ENCODE data around the gene PDE11A. TPM values are rescaled to one million over a fixed set of nuclear protein-coding genes. Genes with fewer than 3 reads are reported as not detected.

Gene PDE11A
- total and polyA plus RNA-seq, 4 experiments from 2014 or later: not detected

- DNase-seq: no peak
Measured at GRCh38 chr2:177721818-177722567, 350.6 kb downstream of the PDE11A start.

GRCh38 chr2:177721087-177721486 lies 351.5 kb downstream of the PDE11A start:
- Mint-ChIP-seq H3K27ac (no peak overlapping the region), H3K27me3 (peaks cover 3 to 7% of the 10 kb centered on the region in 2 donors), H3K4me1 (no peaks in the 10 kb centered on the region), H3K9me3 (no peaks in the 10 kb centered on the region), H3K36me3 (no peaks in the 10 kb centered on the region), H3K4me3 (no peak overlapping the region)
- Histone ChIP-seq H3K27ac (ENCODE audit: low read depth, low read length) (no peak overlapping the region), H3K36me3 (ENCODE audit: insufficient read depth, low read length) (no peaks in the 10 kb centered on the region), H3K4me3 (ENCODE audit: low read length in 2 of 2) (no peak overlapping the region), H3K27me3 (ENCODE audit: insufficient read depth, low read length) (no peaks in the 10 kb centered on the region), H3K4me1 (ENCODE audit: insufficient read depth, low read length) (no peaks in the 10 kb centered on the region), H3K9me3 (ENCODE audit: control insufficient read depth in 1 of 2, low read length in 2 of 2) (no peaks in the 10 kb centered on the region)
- ChIA-PET CTCF (ENCODE audit: partially characterized antibody) (interaction anchor here (0.9 to 1.2 kb wide), 2 partner anchors 387 to 556 kb away, joined by 3 read pairs; no protein-coding TSS in a partner anchor), POLR2A (ENCODE audit: partially characterized antibody) (no interaction called here)
- DNase-seq: no peak
- intact Hi-C loops (cut with micrococcal nuclease): no loop called here

More at GRCh38 chr2:177721818-177722567, 350.6 kb downstream of the PDE11A start:
- H3K27ac Mint-ChIP-seq: no peak overlapping the region
- no peaks in the 10 kb centered on the region for H3K36me3 Mint-ChIP-seq
- intact Hi-C loops (cut with micrococcal nuclease): no loop called here
- H3K27me3 ChIP-seq (ENCODE audit: insufficient read depth, low read length): no peaks in the 10 kb centered on the region
- no peak overlapping the region for H3K4me3 Mint-ChIP-seq
- no peaks in the 10 kb centered on the region for H3K9me3 Mint-ChIP-seq
- CTCF ChIA-PET (ENCODE audit: partially characterized antibody): interaction anchor here (0.9 to 1.2 kb wide), 2 partner anchors 388 to 557 kb away, joined by 3 read pairs; no protein-coding TSS in a partner anchor
- no peak overlapping the region for H3K4me3 ChIP-seq (ENCODE audit: low read length in 2 of 2)
- H3K4me1 Mint-ChIP-seq: no peaks in the 10 kb centered on the region
- no peaks in the 10 kb centered on the region for H3K36me3 ChIP-seq (ENCODE audit: insufficient read depth, low read length)
- POLR2A ChIA-PET (ENCODE audit: partially characterized antibody): no interaction called here
- no peaks in the 10 kb centered on the region for H3K4me1 ChIP-seq (ENCODE audit: insufficient read depth, low read length)
- no peak overlapping the region for H3K27ac ChIP-seq (ENCODE audit: low read depth, low read length)
- H3K9me3 ChIP-seq (ENCODE audit: control insufficient read depth in 1 of 2, low read length in 2 of 2): no peaks in the 10 kb centered on the region
- H3K27me3 Mint-ChIP-seq: peaks cover 9 to 14% of the 10 kb centered on the region in 2 donors

DNA sequence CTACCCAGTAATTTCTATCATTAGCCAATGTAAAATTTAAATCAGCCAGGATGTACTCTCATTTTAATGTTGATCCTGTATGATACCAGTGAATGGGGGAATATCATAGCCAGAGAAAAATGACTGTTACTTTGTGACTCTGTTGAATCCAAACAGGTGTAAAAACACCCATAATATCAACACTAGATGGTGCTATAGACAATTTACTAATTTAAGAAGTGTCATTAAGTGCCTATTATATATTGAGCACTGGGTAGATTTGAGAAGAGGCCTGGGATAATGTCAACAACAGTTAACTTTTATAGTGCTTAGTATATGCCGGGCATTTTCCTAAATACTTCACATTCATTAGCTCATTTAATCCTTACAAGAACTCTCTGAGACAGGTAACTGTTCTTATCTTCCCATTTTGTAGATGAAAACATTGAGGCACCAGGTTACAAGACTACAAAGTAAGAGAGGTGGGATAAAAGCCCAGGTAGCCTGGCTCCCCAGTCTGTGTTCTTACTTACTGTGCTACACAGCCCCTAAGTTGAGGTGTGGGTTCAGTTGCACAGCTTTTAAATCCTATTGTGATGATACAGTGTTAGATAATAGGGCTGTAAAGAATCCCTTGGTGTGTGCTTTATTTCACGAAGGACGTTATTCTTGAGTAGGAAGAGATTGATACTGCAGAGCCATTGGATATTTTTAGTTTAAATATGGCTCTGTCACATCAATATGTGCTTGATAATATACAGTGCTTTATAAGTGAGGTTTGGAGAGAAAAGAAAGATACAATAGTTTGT lies 354.6 kb downstream of the PDE11A start:
- Mint-ChIP-seq H3K4me3 (no peak overlapping the region), H3K36me3 (no peaks in the 10 kb centered on the region), H3K9me3 (no peaks in the 10 kb centered on the region), H3K27ac (no peak overlapping the region), H3K27me3 (peaks cover 0 to 2% of the 10 kb centered on the region in 2 donors), H3K4me1 (no peaks in the 10 kb centered on the region)
- CTCF ChIA-PET (ENCODE audit: partially characterized antibody): interaction anchor here (1.4 kb wide), 1 partner anchor 45 kb away, joined by 3 read pairs; no protein-coding TSS in a partner anchor
- H3K27ac ChIP-seq (ENCODE audit: low read depth, low read length): no peak overlapping the region
- no peak overlapping the region for H3K4me3 ChIP-seq (ENCODE audit: low read length in 2 of 2)
- intact Hi-C loops (cut with micrococcal nuclease): no loop called here
- H3K36me3 ChIP-seq (ENCODE audit: insufficient read depth, low read length): no peaks in the 10 kb centered on the region
- no peaks in the 10 kb centered on the region for H3K9me3 ChIP-seq (ENCODE audit: control insufficient read depth in 1 of 2, low read length in 2 of 2)
- DNase-seq: no peak
- H3K4me1 ChIP-seq (ENCODE audit: insufficient read depth, low read length): no peaks in the 10 kb centered on the region
- H3K27me3 ChIP-seq (ENCODE audit: insufficient read depth, low read length): no peaks in the 10 kb centered on the region
- POLR2A ChIA-PET (ENCODE audit: partially characterized antibody): no interaction called here

DNA sequence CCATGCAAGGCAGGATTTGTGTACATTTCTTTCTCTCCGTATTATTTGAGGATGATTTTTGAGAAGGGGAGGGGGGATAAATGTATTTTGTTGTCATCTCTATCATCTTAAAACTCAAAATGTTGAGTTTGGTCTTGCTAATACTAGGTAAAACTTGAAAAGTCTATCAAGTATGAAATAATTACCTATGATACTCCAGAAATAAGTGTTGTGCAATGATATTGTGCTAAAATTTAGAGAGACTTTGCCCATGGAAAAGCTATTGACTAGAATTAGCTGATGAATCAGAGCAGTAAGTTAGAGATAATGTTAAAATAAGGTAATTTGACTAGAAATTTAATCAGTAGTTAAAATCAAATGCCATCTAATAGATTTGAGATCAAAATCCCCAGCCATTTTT lies 356.1 kb downstream of the PDE11A start:
- intact Hi-C loops (cut with micrococcal nuclease): no loop called here
- no peaks in the 10 kb centered on the region for H3K36me3 Mint-ChIP-seq
- H3K4me1 Mint-ChIP-seq: no peaks in the 10 kb centered on the region
- Histone ChIP-seq H3K9me3 (ENCODE audit: control insufficient read depth in 1 of 2, low read length in 2 of 2) (no peaks in the 10 kb centered on the region), H3K36me3 (ENCODE audit: insufficient read depth, low read length) (no peaks in the 10 kb centered on the region), H3K4me1 (ENCODE audit: insufficient read depth, low read length) (no peaks in the 10 kb centered on the region), H3K4me3 (ENCODE audit: low read length in 2 of 2) (no peak overlapping the region), H3K27me3 (ENCODE audit: insufficient read depth, low read length) (no peaks in the 10 kb centered on the region), H3K27ac (ENCODE audit: low read depth, low read length) (no peak overlapping the region)
- H3K4me3 Mint-ChIP-seq: no peak overlapping the region
- H3K27me3 Mint-ChIP-seq: peaks cover 0 to 2% of the 10 kb centered on the region in 2 donors
- ChIA-PET POLR2A (ENCODE audit: partially characterized antibody) (no interaction called here), CTCF (ENCODE audit: partially characterized antibody) (interaction anchor here (1.3 to 1.4 kb wide), 2 partner anchors 9 to 46 kb away, joined by 3 read pairs; no protein-coding TSS in a partner anchor)
- H3K9me3 Mint-ChIP-seq: no peaks in the 10 kb centered on the region
- H3K27ac Mint-ChIP-seq: no peak overlapping the region
- no peak for DNase-seq

DNA sequence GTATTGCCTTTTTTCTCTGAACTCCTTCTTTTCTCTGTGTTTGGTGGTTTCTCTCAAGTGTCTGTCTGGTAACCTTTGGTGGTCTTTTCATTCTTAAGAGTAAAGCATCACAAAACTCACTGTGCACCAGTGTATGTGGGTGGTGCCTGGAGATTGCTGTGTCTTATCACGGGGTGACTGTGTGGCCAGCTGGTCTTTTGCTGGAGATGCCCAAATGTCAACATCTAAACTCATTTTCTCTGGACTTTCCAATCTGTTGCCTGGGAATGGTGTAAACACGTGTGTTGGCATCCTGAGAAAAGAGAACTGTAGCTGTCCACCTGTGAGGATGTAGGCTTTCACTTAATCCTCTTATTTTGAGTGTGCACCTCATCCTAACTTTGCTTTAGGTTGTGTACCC lies 356.8 kb downstream of the PDE11A start:
- Histone ChIP-seq H3K9me3 (ENCODE audit: control insufficient read depth in 1 of 2, low read length in 2 of 2) (no peaks in the 10 kb centered on the region), H3K4me1 (ENCODE audit: insufficient read depth, low read length) (no peaks in the 10 kb centered on the region), H3K36me3 (ENCODE audit: insufficient read depth, low read length) (no peaks in the 10 kb centered on the region), H3K4me3 (ENCODE audit: low read length in 2 of 2) (no peak overlapping the region), H3K27me3 (ENCODE audit: insufficient read depth, low read length) (no peaks in the 10 kb centered on the region), H3K27ac (ENCODE audit: low read depth, low read length) (no peak overlapping the region)
- Mint-ChIP-seq H3K27me3 (peaks cover 0 to 2% of the 10 kb centered on the region in 2 donors), H3K4me3 (no peak overlapping the region), H3K36me3 (no peaks in the 10 kb centered on the region), H3K9me3 (no peaks in the 10 kb centered on the region), H3K4me1 (no peaks in the 10 kb centered on the region), H3K27ac (no peak overlapping the region)
- no peak for DNase-seq
- CTCF ChIA-PET (ENCODE audit: partially characterized antibody): interaction anchor here (0.9 to 1.4 kb wide), 3 partner anchors 9 to 57 kb away, joined by 3 read pairs; no protein-coding TSS in a partner anchor
- intact Hi-C loops (cut with micrococcal nuclease): no loop called here
- POLR2A ChIA-PET (ENCODE audit: partially characterized antibody): no interaction called here

GRCh38 chr2:177714704-177715103 lies 357.9 kb downstream of the PDE11A start:
- no peaks in the 10 kb centered on the region for H3K9me3 Mint-ChIP-seq
- Histone ChIP-seq H3K27me3 (ENCODE audit: insufficient read depth, low read length) (no peaks in the 10 kb centered on the region), H3K27ac (ENCODE audit: low read depth, low read length) (no peak overlapping the region), H3K9me3 (ENCODE audit: control insufficient read depth in 1 of 2, low read length in 2 of 2) (no peaks in the 10 kb centered on the region), H3K4me3 (ENCODE audit: low read length in 2 of 2) (no peak overlapping the region), H3K36me3 (ENCODE audit: insufficient read depth, low read length) (no peaks in the 10 kb centered on the region), H3K4me1 (ENCODE audit: insufficient read depth, low read length) (no peaks in the 10 kb centered on the region)
- H3K36me3 Mint-ChIP-seq: no peaks in the 10 kb centered on the region
- ChIA-PET CTCF (ENCODE audit: partially characterized antibody) (no interaction called here), POLR2A (ENCODE audit: partially characterized antibody) (no interaction called here)
- H3K27me3 Mint-ChIP-seq: peaks cover 0 to 2% of the 10 kb centered on the region in 2 donors
- intact Hi-C loops (cut with micrococcal nuclease): no loop called here
- no peak for DNase-seq
- H3K4me1 Mint-ChIP-seq: no peaks in the 10 kb centered on the region
- H3K27ac Mint-ChIP-seq: no peak overlapping the region
- no peak overlapping the region for H3K4me3 Mint-ChIP-seq

DNA sequence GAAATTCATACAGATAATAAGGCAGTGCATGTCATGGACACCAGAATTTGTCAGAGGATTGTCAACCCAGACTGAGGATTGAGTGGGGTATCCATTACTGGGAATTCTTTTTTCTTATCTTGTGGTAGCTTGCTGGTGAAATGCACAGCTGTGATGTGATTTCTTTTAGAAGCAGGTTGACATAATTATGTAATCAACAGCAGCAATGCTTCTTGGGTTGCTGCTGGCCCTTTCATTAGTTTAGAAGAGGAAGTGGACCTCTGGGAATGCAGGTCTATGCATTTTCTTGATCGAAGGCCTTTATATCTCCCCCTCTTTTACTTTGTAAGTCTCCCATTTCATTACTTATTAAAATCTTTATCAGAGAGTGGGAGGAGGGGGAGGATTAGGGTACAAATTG lies 360.1 kb downstream of the PDE11A start:
- H3K4me1 ChIP-seq (ENCODE audit: insufficient read depth, low read length): no peaks in the 10 kb centered on the region
- Mint-ChIP-seq H3K4me1 (no peaks in the 10 kb centered on the region), H3K27me3 (peaks cover 0 to 2% of the 10 kb centered on the region in 2 donors), H3K4me3 (no peak overlapping the region), H3K27ac (no peak overlapping the region), H3K36me3 (no peaks in the 10 kb centered on the region), H3K9me3 (no peaks in the 10 kb centered on the region)
- H3K36me3 ChIP-seq (ENCODE audit: insufficient read depth, low read length): no peaks in the 10 kb centered on the region
- H3K9me3 ChIP-seq (ENCODE audit: control insufficient read depth in 1 of 2, low read length in 2 of 2): no peaks in the 10 kb centered on the region
- no peak for DNase-seq
- intact Hi-C loops (cut with micrococcal nuclease): no loop called here
- POLR2A ChIA-PET (ENCODE audit: partially characterized antibody): no interaction called here
- H3K4me3 ChIP-seq (ENCODE audit: low read length in 2 of 2): no peak overlapping the region
- no peaks in the 10 kb centered on the region for H3K27me3 ChIP-seq (ENCODE audit: insufficient read depth, low read length)
- CTCF ChIA-PET (ENCODE audit: partially characterized antibody): no interaction called here
- H3K27ac ChIP-seq (ENCODE audit: low read depth, low read length): no peak overlapping the region
